ENCODE data around the gene ZNF783. TPM values are rescaled to one million over a fixed set of nuclear protein-coding genes. Genes with fewer than 3 reads are reported as not detected.

Gene ZNF783
- polyA plus RNA-seq, 1 donor (not counting 4 experiments of a cell fraction or from before 2014, with no cell fraction given), result 4.2 TPM

DNA sequence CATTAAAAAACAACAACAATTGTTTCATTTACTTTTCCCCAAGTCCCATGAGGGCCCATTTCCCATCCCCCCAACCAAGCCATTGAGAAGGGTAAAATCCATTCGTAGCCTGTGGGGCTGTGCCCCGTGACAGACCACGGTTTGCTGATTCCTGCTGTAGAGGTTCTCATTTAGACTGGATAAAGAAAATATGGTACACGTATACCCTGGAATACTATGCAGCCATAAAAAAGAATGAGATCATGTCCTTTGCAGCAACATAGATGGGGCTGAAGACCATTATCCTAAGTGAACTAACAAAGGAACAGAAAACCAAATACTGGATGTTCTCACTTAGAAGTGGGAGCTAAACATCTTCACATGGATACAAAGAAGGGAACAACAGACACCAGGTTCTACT lies 44.9 kb downstream of the ZNF783 start:
- FAIRE-seq (no peak), DNase-seq (ENCODE audit: low read depth, low spot score) (no peak)
- no peak overlapping the region for H2AFZ ChIP-seq (ENCODE audit: control insufficient read depth, low read length)
- H3K9ac ChIP-seq (ENCODE audit: control insufficient read depth, extremely low read depth, insufficient read depth, low read length), result no peak overlapping the region
- no peak overlapping the region for H3K4me3 ChIP-seq (ENCODE audit: control insufficient read depth in 2 of 3, extremely low read depth in 1 of 3, insufficient read depth in 2 of 3, low read depth in 1 of 3, low read length in 3 of 3)
- H3K36me3 ChIP-seq (ENCODE audit: control insufficient read depth in 2 of 2, extremely low read depth in 1 of 2, insufficient read depth in 2 of 2, low read length in 2 of 2), result no peaks in the 10 kb centered on the region
- no peaks in the 10 kb centered on the region for H3K9me3 ChIP-seq (ENCODE audit: control insufficient read depth, low read depth, low read length)
- no peak overlapping the region for H3K27ac ChIP-seq (ENCODE audit: control insufficient read depth, insufficient read depth, low read length)
- no peaks in the 10 kb centered on the region for H3K79me2 ChIP-seq (ENCODE audit: control insufficient read depth, insufficient read depth, low read length)
- H3K27me3 ChIP-seq (ENCODE audit: control insufficient read depth, extremely low read depth, insufficient read depth, low read length), result no peaks in the 10 kb centered on the region
- no peaks in the 10 kb centered on the region for H3K9me1 ChIP-seq (ENCODE audit: control insufficient read depth, extremely low read depth, insufficient read depth, low read length)
- TF ChIP-seq, protein P1, sequence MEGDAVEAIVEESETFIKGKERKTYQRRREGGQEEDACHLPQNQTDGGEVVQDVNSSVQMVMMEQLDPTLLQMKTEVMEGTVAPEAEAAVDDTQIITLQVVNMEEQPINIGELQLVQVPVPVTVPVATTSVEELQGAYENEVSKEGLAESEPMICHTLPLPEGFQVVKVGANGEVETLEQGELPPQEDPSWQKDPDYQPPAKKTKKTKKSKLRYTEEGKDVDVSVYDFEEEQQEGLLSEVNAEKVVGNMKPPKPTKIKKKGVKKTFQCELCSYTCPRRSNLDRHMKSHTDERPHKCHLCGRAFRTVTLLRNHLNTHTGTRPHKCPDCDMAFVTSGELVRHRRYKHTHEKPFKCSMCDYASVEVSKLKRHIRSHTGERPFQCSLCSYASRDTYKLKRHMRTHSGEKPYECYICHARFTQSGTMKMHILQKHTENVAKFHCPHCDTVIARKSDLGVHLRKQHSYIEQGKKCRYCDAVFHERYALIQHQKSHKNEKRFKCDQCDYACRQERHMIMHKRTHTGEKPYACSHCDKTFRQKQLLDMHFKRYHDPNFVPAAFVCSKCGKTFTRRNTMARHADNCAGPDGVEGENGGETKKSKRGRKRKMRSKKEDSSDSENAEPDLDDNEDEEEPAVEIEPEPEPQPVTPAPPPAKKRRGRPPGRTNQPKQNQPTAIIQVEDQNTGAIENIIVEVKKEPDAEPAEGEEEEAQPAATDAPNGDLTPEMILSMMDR (optimal IDR thresholded peaks at IDR 0.05 in 1 of 3, IDR thresholded peaks at IDR 0.05 in 1 of 3, conservative IDR thresholded peaks at IDR 0.05 in 1 of 3; ENCODE audit: extremely low read depth in 1 of 3, insufficient read depth in 2 of 3, low read length in 3 of 3), result no peak
- no peak for TF ChIP-seq EZH2 (IDR thresholded peaks at IDR 0.05; ENCODE audit: low read length)
- no peak overlapping the region for H3K4me2 ChIP-seq (ENCODE audit: control insufficient read depth, extremely low read depth, insufficient read depth, low read depth, low read length)
- no peaks in the 10 kb centered on the region for H4K20me1 ChIP-seq (ENCODE audit: control insufficient read depth, extremely low read depth, insufficient read depth, low read length)
- dilution Hi-C loops (cut with MboI; ENCODE audit: extremely low pct_ligation_motif_present, low sequenced_read_pairs), result no loop called here
- H3K4me1 ChIP-seq (ENCODE audit: control insufficient read depth, extremely low read depth, insufficient read depth, low read length), result no peaks in the 10 kb centered on the region

DNA sequence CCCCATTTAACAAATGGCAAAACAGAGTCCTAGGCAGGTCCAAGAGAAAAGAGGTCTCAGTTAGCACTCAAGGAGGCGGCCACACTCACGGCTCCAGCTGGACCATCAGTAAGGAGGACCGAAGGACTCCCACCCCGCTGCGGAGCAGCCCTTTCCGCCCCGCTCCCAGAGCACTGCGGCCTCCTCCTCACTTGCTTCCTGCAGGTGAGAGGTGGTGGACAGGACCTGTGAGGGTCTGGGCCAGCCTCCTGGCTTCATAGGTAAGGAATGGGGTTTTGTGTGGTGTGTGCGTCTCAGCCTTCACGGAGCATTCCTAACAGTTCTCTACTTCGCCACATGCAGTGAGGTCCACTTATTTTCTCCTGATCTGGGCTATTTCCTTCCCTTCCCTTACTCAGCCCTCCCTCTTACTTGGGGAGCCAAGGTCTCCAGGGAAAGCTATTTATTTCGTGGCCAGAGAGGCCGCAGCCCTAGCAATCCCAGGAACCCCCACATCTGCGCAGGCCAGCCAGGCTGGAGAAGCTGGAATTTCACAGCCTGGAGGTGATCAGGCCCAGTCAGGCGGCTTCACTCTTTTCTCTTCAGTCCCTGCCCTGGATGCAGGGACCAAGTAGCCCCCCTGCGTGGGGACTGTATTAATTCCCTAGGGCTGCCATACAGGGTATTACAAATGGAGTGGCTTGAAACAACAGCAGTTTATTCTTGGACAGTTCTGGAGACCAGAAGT lies 45.9 kb downstream of the ZNF783 start:
- no peak overlapping the region for H3K9ac ChIP-seq (ENCODE audit: control insufficient read depth, extremely low read depth, insufficient read depth, low read length)
- H2AFZ ChIP-seq (ENCODE audit: control insufficient read depth, low read length), result no peak overlapping the region
- DNase-seq (ENCODE audit: low read depth, low spot score) (no peak), FAIRE-seq (no peak)
- H3K36me3 ChIP-seq (ENCODE audit: control insufficient read depth in 2 of 2, extremely low read depth in 1 of 2, insufficient read depth in 2 of 2, low read length in 2 of 2), result no peaks in the 10 kb centered on the region
- no peaks in the 10 kb centered on the region for H3K79me2 ChIP-seq (ENCODE audit: control insufficient read depth, insufficient read depth, low read length)
- H3K4me3 ChIP-seq (ENCODE audit: control insufficient read depth in 2 of 3, extremely low read depth in 1 of 3, insufficient read depth in 2 of 3, low read depth in 1 of 3, low read length in 3 of 3), result no peak overlapping the region
- no peaks in the 10 kb centered on the region for H3K27me3 ChIP-seq (ENCODE audit: control insufficient read depth, extremely low read depth, insufficient read depth, low read length)
- H3K4me2 ChIP-seq (ENCODE audit: control insufficient read depth, extremely low read depth, insufficient read depth, low read depth, low read length), result no peak overlapping the region
- no peaks in the 10 kb centered on the region for H4K20me1 ChIP-seq (ENCODE audit: control insufficient read depth, extremely low read depth, insufficient read depth, low read length)
- dilution Hi-C loops (cut with MboI; ENCODE audit: extremely low pct_ligation_motif_present, low sequenced_read_pairs), result no loop called here
- no peak for TF ChIP-seq EZH2 (IDR thresholded peaks at IDR 0.05; ENCODE audit: low read length)
- TF ChIP-seq, protein P1 (optimal IDR thresholded peaks at IDR 0.05 in 1 of 3, IDR thresholded peaks at IDR 0.05 in 1 of 3, conservative IDR thresholded peaks at IDR 0.05 in 1 of 3; ENCODE audit: extremely low read depth in 1 of 3, insufficient read depth in 2 of 3, low read length in 3 of 3), result no peak
- no peaks in the 10 kb centered on the region for H3K9me1 ChIP-seq (ENCODE audit: control insufficient read depth, extremely low read depth, insufficient read depth, low read length)
- H3K4me1 ChIP-seq (ENCODE audit: control insufficient read depth, extremely low read depth, insufficient read depth, low read length), result no peaks in the 10 kb centered on the region
- H3K27ac ChIP-seq (ENCODE audit: control insufficient read depth, insufficient read depth, low read length), result no peak overlapping the region
- H3K9me3 ChIP-seq (ENCODE audit: control insufficient read depth, low read depth, low read length), result no peaks in the 10 kb centered on the region
